Fibroblast of lung (primary cell): ENCODE results near the gene TMEM43. TPM values are rescaled to one million over a fixed set of nuclear protein-coding genes. Genes with fewer than 3 reads are reported as not detected.
A peak's percentile ranks its signal among the peaks of the same experiment; 100 is the strongest.

Experiments
- DNase-seq, 2 donors: peaks; one replicate each; pipeline versions ENCODE4 v3.0.0 to v3.0.0-alpha.2; 2010; ENCODE audit warnings: low read depth in 2 of 2
- H2AFZ ChIP-seq: 2 replicates; pipeline ENCODE4 v1.5.1; 2012; ENCODE audit warnings: low read length, control low read depth, inconsistent platforms
- H3K27ac ChIP-seq: 2 replicates; pipeline ENCODE4 v1.5.1; 2011; ENCODE audit warnings: low read length, control low read depth; ENCODE audit not compliant: insufficient read depth
- H3K27me3 ChIP-seq: 2 replicates; pipeline ENCODE4 v1.5.1; 2011; ENCODE audit warnings: mild to moderate bottlenecking, low read length; ENCODE audit not compliant: control insufficient read depth, insufficient read depth
- H3K36me3 ChIP-seq: 2 replicates; pipeline ENCODE4 v1.5.1; 2011; ENCODE audit warnings: low read length; ENCODE audit not compliant: control insufficient read depth, insufficient read depth
- H3K4me1 ChIP-seq: 2 replicates; pipeline ENCODE4 v1.5.1; 2011; ENCODE audit warnings: low read length; ENCODE audit not compliant: control insufficient read depth, insufficient read depth; ENCODE audit errors: extremely low read depth
- H3K4me2 ChIP-seq: 2 replicates; pipeline ENCODE4 v1.5.1; 2011; ENCODE audit warnings: low read length, control low read depth; ENCODE audit not compliant: insufficient read depth; ENCODE audit errors: extremely low read depth
- H3K4me3 ChIP-seq, 4 experiments: fragments of 200-600 bp in 1 of 4; sonication (generic) in 1 of 4; replicated peaks in 1 of 4; 2 replicates each; pipeline ENCODE4 v1.5.1; 2011 to 2016; ENCODE audit warnings: low read length in 4 of 4, low read depth in 3 of 4, mild to moderate bottlenecking in 3 of 4, control low read depth in 2 of 4, inconsistent platforms in 1 of 4, mixed read lengths in 1 of 4; ENCODE audit not compliant: insufficient read depth in 1 of 4; ENCODE audit errors: control extremely low read depth in 1 of 4
- H3K79me2 ChIP-seq: 2 replicates; pipeline ENCODE4 v1.5.1; 2012; ENCODE audit warnings: mild to moderate bottlenecking, low read length, inconsistent platforms; ENCODE audit not compliant: control insufficient read depth, insufficient read depth
- H3K9ac ChIP-seq: 2 replicates; pipeline ENCODE4 v1.5.1; 2011; ENCODE audit warnings: mild to moderate bottlenecking, low read length, control low read depth; ENCODE audit not compliant: insufficient read depth
- H3K9me3 ChIP-seq: 2 replicates; pipeline ENCODE4 v1.5.1; 2012; ENCODE audit warnings: low read depth, low read length; ENCODE audit not compliant: control insufficient read depth, insufficient read depth
- H4K20me1 ChIP-seq: 2 replicates; pipeline ENCODE4 v1.5.1; 2011; ENCODE audit warnings: low read length; ENCODE audit not compliant: control insufficient read depth, insufficient read depth; ENCODE audit errors: extremely low read depth
- CTCF ChIP-seq, 2 donors: IDR thresholded peaks in 1 of 2; conservative IDR thresholded peaks in 1 of 2; 1 replicate in 1 of 2; 2 replicates in 1 of 2; pipeline ENCODE4 v1.5.1; 2011 to 2012; ENCODE audit warnings: low read length in 2 of 2, control low read depth in 1 of 2, inconsistent platforms in 1 of 2, low read depth in 1 of 2, mild to moderate bottlenecking in 1 of 2
- EZH2 ChIP-seq: IDR thresholded peaks from 2 replicates; pipeline ENCODE4 v1.5.1; 2012; ENCODE audit warnings: low read length, control low read depth, mild to moderate bottlenecking; ENCODE audit errors: missing control alignments
- polyA plus RNA-seq, 2 donors: library from polyadenylated mRNA; depleted of rRNA in 1 of 2; stranded (reverse) in 1 of 2; unstranded in 1 of 2; fragments of >200 nt; gene quantifications; 2 replicates each; pipeline ENCODE4 v1.2.1, GENCODE V29; 2011 to 2012; ENCODE audit warnings: missing spikeins in 1 of 2
- total RNA-seq: library from RNA; depleted of rRNA; stranded (reverse); fragments of >200 nt; gene quantifications from 2 replicates; pipeline ENCODE4 v1.2.1, GENCODE V29; 2014

The TMEM43 gene
- total and polyA plus RNA-seq, 2 donors (not counting 1 experiment from before 2014, with no cell fraction given): 114 to 180 TPM

DNA sequence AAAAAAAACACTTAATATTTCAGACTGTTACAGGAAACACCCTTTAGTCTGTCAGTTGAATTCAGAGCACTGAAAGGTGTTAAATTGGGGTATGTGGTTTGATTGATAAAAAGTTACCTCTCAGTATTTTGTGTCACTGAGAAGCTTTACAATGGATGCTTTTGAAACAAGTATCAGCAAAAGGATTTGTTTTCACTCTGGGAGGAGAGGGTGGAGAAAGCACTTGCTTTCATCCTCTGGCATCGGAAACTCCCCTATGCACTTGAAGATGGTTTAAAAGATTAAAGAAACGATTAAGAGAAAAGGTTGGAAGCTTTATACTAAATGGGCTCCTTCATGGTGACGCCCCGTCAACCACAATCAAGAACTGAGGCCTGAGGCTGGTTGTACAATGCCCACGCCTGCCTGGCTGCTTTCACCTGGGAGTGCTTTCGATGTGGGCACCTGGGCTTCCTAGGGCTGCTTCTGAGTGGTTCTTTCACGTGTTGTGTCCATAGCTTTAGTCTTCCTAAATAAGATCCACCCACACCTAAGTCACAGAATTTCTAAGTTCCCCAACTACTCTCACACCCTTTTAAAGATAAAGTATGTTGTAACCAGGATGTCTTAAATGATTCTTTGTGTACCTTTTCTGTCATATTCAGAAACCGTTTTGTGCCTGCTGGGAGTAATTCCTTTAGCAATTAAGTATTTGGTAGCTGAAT is 17.9 kb downstream of the TMEM43 start:
- Histone ChIP-seq H2AFZ (no peak overlapping the region), H3K4me1 (peaks cover 34% of the 10 kb centered on the region), H4K20me1 (no peaks in the 10 kb centered on the region), H3K27ac (peak overlapping the region; percentile 99), H3K36me3 (peaks cover 42% of the 10 kb centered on the region), H3K9me3 (no peaks in the 10 kb centered on the region), H3K9ac (no peak overlapping the region), H3K79me2 (no peaks in the 10 kb centered on the region), H3K4me2 (no peak overlapping the region), H3K4me3 (no peak overlapping the region), H3K27me3 (no peaks in the 10 kb centered on the region)
- no peak for DNase-seq
- TF ChIP-seq EZH2 (no peak), CTCF (conservative IDR thresholded peaks at IDR 0.05 in 1 of 2, IDR thresholded peaks at IDR 0.05 in 1 of 2; ENCODE audit: low read depth in 1 of 2, low read length in 2 of 2) (no peak)

DNA sequence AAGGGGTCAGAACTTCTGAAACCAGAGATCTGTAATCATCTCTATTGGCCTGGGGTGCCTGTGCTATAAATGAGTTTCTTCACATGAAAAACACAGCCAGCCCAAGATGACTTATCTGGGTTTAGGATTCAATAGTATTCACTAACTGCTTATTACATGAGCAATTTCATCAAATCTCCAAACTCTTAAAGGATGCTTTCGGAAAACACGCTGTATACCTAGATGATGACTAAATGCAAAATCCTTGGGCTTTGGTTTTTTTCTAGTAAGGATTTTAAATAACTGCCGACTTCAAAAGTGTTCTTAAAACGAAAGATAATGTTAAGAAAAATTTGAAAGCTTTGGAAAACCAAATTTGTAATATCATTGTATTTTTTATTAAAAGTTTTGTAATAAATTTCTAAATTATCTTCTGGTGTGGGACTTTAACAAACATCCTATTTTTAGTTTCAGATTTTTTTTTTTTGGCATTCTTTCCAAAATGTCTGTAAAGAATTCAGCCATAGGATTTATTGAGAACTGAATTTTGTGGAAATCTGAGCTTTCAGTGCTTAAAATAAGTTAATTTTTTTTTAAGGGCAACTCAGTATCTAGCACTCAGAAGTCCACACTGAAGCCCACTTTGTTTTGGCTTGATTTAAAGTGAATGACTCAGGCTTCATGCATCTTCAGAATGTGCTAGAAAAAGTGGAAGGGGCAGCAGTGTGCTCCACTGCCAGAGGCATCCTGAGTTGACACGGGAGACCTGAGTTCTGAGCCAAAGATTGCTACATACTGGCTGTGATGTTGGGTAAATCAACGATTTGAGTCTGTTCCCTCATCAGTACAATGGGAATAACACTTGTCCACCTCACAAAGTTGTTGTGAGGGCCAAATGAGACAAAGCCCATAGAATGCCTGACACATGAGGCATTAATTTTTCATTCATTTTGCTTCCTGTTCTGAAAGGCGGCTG is 18.7 kb downstream of the TMEM43 start:
- Histone ChIP-seq H3K27me3 (no peaks in the 10 kb centered on the region), H3K9ac (peak overlapping the region; percentile 72), H2AFZ (no peak overlapping the region), H4K20me1 (no peaks in the 10 kb centered on the region), H3K4me1 (peaks cover 34% of the 10 kb centered on the region), H3K4me3 (peak overlapping the region in 3 of 4 experiments; percentile 4 to 14 (median 14)), H3K9me3 (no peaks in the 10 kb centered on the region), H3K79me2 (no peaks in the 10 kb centered on the region), H3K27ac (peak overlapping the region; percentile 99), H3K36me3 (peaks cover 40% of the 10 kb centered on the region), H3K4me2 (peak overlapping the region; percentile 64)
- TF ChIP-seq CTCF (conservative IDR thresholded peaks at IDR 0.05 in 1 of 2, IDR thresholded peaks at IDR 0.05 in 1 of 2; ENCODE audit: low read depth in 1 of 2, low read length in 2 of 2): no peak
- peak; percentile 95 to 96 for DNase-seq

DNA sequence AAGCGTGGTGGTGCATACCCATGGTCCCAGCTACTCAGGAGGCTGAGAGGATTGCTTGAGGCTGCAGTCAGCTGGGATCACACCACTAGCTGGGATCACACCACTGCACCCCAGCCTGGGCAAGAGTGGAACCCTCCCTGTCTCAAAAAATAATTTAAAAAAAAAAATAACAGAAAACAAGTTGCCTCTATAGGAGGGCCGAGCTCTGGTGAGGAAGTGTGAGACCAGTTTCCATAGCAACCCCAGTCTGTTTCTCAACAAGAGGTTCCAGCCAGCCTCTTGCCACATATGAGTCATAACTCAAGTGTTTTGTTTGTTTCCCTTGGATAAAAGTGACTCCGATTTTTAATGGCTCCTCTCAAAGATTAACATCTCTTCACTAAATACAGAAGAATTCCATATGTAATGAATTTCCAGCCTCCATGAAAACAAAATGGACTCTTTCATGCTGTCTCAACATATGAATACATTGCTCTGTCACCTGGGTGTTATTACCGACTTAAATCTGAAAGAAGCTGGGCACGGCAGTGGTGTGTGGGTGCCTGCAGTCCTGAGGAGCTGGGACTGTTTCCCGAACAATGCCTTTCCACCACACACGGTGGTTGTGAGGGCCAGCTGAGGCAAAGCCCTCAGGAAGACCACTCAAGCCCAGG is 19.7 kb downstream of the TMEM43 start:
- H3K36me3 ChIP-seq: peaks cover 31% of the 10 kb centered on the region
- peak; percentile 99 for DNase-seq
- no peak overlapping the region for H2AFZ ChIP-seq
- no peaks in the 10 kb centered on the region for H3K79me2 ChIP-seq
- peak overlapping the region; percentile 99 for H3K27ac ChIP-seq
- H3K27me3 ChIP-seq: no peaks in the 10 kb centered on the region
- no peaks in the 10 kb centered on the region for H3K9me3 ChIP-seq
- H3K4me2 ChIP-seq: peak overlapping the region; percentile 90
- peak overlapping the region; percentile 72 for H3K9ac ChIP-seq
- H4K20me1 ChIP-seq: no peaks in the 10 kb centered on the region
- peaks cover 34% of the 10 kb centered on the region for H3K4me1 ChIP-seq
- TF ChIP-seq CTCF (conservative IDR thresholded peaks at IDR 0.05 in 1 of 2, IDR thresholded peaks at IDR 0.05 in 1 of 2; ENCODE audit: low read depth in 1 of 2, low read length in 2 of 2) (no peak), EZH2 (no peak)
- peak overlapping the region; percentile 8 to 33 (median 22) for H3K4me3 ChIP-seq
